Peyer's patch (tissue), 4 donors: ENCODE data around the gene VPS13C. TPM values are rescaled to one million over a fixed set of nuclear protein-coding genes. Genes with fewer than 3 reads are reported as not detected.

Experiments used
- DNase-seq, 3 donors: peaks; one replicate each; pipeline ENCODE4 v3.0.0-alpha.2; 2017 to 2019
- H3K27ac ChIP-seq, 4 donors: fragments of 200-600 bp; sonication (generic); one replicate each; pipeline ENCODE4 v1.5.1; 2016 to 2019
- H3K27me3 ChIP-seq, 2 donors: fragments of 200-600 bp; sonication (generic); one replicate each; pipeline ENCODE4 v1.5.1; 2019
- H3K36me3 ChIP-seq, 3 donors: fragments of 200-600 bp; sonication (generic); one replicate each; pipeline ENCODE4 v1.5.1; 2016 to 2019
- H3K4me1 ChIP-seq, 4 donors: fragments of 200-600 bp; sonication (generic); one replicate each; pipeline ENCODE4 v1.5.1; 2016 to 2019
- H3K4me3 ChIP-seq, 4 donors: fragments of 200-600 bp; sonication (generic); 1 replicate in 3 of 4; 2 replicates in 1 of 4; pipeline ENCODE4 v1.5.1; 2016 to 2019; ENCODE audit warnings: mild to moderate bottlenecking in 1 of 4
- H3K9me3 ChIP-seq, 4 donors: fragments of 200-600 bp; sonication (generic); one replicate each; pipeline ENCODE4 v1.5.1; 2016 to 2019; ENCODE audit warnings: mild to moderate bottlenecking in 1 of 4
- CTCF ChIP-seq, 6 experiments: fragments of 450-650 bp in 4 of 6; fragments of 200-600 bp in 2 of 6; sonication (generic) in 1 of 6; IDR thresholded peaks; one replicate each; pipeline ENCODE4 v1.5.1; 2017 to 2019; ENCODE audit warnings: antibody characterized with exemption in 6 of 6, mild to moderate bottlenecking in 3 of 6, moderate library complexity in 1 of 6
- POLR2A ChIP-seq, 2 donors: fragments of 450-650 bp; IDR thresholded peaks; one replicate each; pipeline ENCODE4 v1.5.1; 2017; ENCODE audit warnings: antibody characterized with exemption in 2 of 2, mild to moderate bottlenecking in 2 of 2, moderate library complexity in 2 of 2
- total RNA-seq, 4 donors: library from RNA; depleted of rRNA; stranded (reverse); fragments of >200 nt; gene quantifications; one replicate each; pipeline ENCODE4 v1.1.0, GENCODE V29; 2016

The VPS13C gene
- total RNA-seq, 4 donors from 2014 or later, result 65.1 to 111 (median 70.4) TPM

- Histone ChIP-seq H3K27ac (no peak overlapping the region), H3K27me3 (no peaks in the 10 kb centered on the region), H3K4me1 (no peaks in the 10 kb centered on the region), H3K36me3 (no peaks in the 10 kb centered on the region), H3K9me3 (no peaks in the 10 kb centered on the region), H3K4me3 (no peak overlapping the region)
- no peak for DNase-seq
- TF ChIP-seq CTCF (IDR thresholded peaks at IDR 0.05) (no peak), POLR2A (IDR thresholded peaks at IDR 0.05) (no peak)
Observed at GRCh38 chr15:61996056-61996635, 64.1 kb downstream of the VPS13C start.

GRCh38 chr15:61994216-61994615 is 66.0 kb downstream of the VPS13C start:
- Histone ChIP-seq H3K9me3 (no peaks in the 10 kb centered on the region), H3K36me3 (peaks cover 0 to 14% (median 0%) of the 10 kb centered on the region in 3 donors)
- DNase-seq, result no peak

GRCh38 chr15:61992518-61992917 is 67.7 kb downstream of the VPS13C start:
- Histone ChIP-seq H3K36me3 (peaks cover 0 to 27% (median 0%) of the 10 kb centered on the region in 3 donors), H3K9me3 (no peaks in the 10 kb centered on the region), H3K4me3 (no peak overlapping the region), H3K27me3 (no peaks in the 10 kb centered on the region), H3K27ac (no peak overlapping the region), H3K4me1 (no peaks in the 10 kb centered on the region)
- no peak for TF ChIP-seq CTCF (IDR thresholded peaks at IDR 0.05)
- TF ChIP-seq POLR2A (IDR thresholded peaks at IDR 0.05), result no peak
- DNase-seq, result no peak

More at GRCh38 chr15:61994216-61994615, 66.0 kb downstream of the VPS13C start:
- Histone ChIP-seq H3K27ac (no peak overlapping the region), H3K27me3 (no peaks in the 10 kb centered on the region), H3K4me1 (no peaks in the 10 kb centered on the region), H3K4me3 (no peak overlapping the region)
- TF ChIP-seq CTCF (IDR thresholded peaks at IDR 0.05) (no peak), POLR2A (IDR thresholded peaks at IDR 0.05) (no peak)

GRCh38 chr15:61989667-61990066 is 70.6 kb downstream of the VPS13C start:
- TF ChIP-seq CTCF (IDR thresholded peaks at IDR 0.05) (no peak), POLR2A (IDR thresholded peaks at IDR 0.05) (no peak)
- Histone ChIP-seq H3K4me1 (no peaks in the 10 kb centered on the region), H3K9me3 (no peaks in the 10 kb centered on the region), H3K36me3 (peaks cover 0 to 37% (median 0%) of the 10 kb centered on the region in 3 donors), H3K27me3 (no peaks in the 10 kb centered on the region), H3K27ac (no peak overlapping the region), H3K4me3 (no peak overlapping the region)
- no peak for DNase-seq

- H3K27ac ChIP-seq, result no peak overlapping the region
- TF ChIP-seq CTCF (IDR thresholded peaks at IDR 0.05) (no peak), POLR2A (IDR thresholded peaks at IDR 0.05) (no peak)
- no peaks in the 10 kb centered on the region for H3K27me3 ChIP-seq
- no peaks in the 10 kb centered on the region for H3K4me1 ChIP-seq
- DNase-seq, result no peak
- H3K9me3 ChIP-seq, result no peaks in the 10 kb centered on the region
- H3K36me3 ChIP-seq, result peaks cover 0 to 55% (median 0%) of the 10 kb centered on the region in 3 donors
- no peak overlapping the region for H3K4me3 ChIP-seq
Observed at GRCh38 chr15:61987824-61988223, 72.4 kb downstream of the VPS13C start.
